ENCODE data around the gene DEFB112. TPM values are rescaled to one million over a fixed set of nuclear protein-coding genes. Genes with fewer than 3 reads are reported as not detected.

DEFB112 gene
- total RNA-seq: not detected

- Histone ChIP-seq H3K4me1 (no peaks in the 10 kb centered on the region), H3K9me3 (no peaks in the 10 kb centered on the region), H3K27me3 (no peaks in the 10 kb centered on the region), H3K27ac (no peak within 1 kb of the TSS), H3K36me3 (no peaks in the 10 kb centered on the region), H3K4me3 (no peak within 1 kb of the TSS)
- no peak for DNase-seq (ENCODE audit: low spot score)
- TF ChIP-seq CTCF (IDR thresholded peaks at IDR 0.05): no peak
Measured at GRCh38 chr6:50049829-50050228, at the start of gene DEFB112. DEFB112 (minus strand) TSS chr6:50049929; CDS start chr6:50049869, 60 bp downstream.

GRCh38 chr6:50098641-50098993 lies 48.9 kb upstream of the DEFB112 start:
- no peak for TF ChIP-seq CTCF (IDR thresholded peaks at IDR 0.05)
- no peak overlapping the region for H3K4me3 ChIP-seq
- H3K27ac ChIP-seq: no peak overlapping the region
- DNase-seq (ENCODE audit: low spot score): no peak
- no peaks in the 10 kb centered on the region for H3K27me3 ChIP-seq
- no peaks in the 10 kb centered on the region for H3K4me1 ChIP-seq
- H3K36me3 ChIP-seq: no peaks in the 10 kb centered on the region
- no peaks in the 10 kb centered on the region for H3K9me3 ChIP-seq

GRCh38 chr6:50097966-50098640 lies 48.4 kb upstream of the DEFB112 start:
- H3K4me1 ChIP-seq: no peaks in the 10 kb centered on the region
- DNase-seq (ENCODE audit: low spot score): no peak
- no peak for TF ChIP-seq CTCF (IDR thresholded peaks at IDR 0.05)
- H3K27ac ChIP-seq: no peak overlapping the region
- no peak overlapping the region for H3K4me3 ChIP-seq
- no peaks in the 10 kb centered on the region for H3K9me3 ChIP-seq
- no peaks in the 10 kb centered on the region for H3K27me3 ChIP-seq
- H3K36me3 ChIP-seq: no peaks in the 10 kb centered on the region

- H3K4me3 ChIP-seq: no peak overlapping the region
- no peaks in the 10 kb centered on the region for H3K4me1 ChIP-seq
- no peak for DNase-seq (ENCODE audit: low spot score)
- H3K36me3 ChIP-seq: no peaks in the 10 kb centered on the region
- TF ChIP-seq CTCF (IDR thresholded peaks at IDR 0.05): no peak
- no peak overlapping the region for H3K27ac ChIP-seq
- no peaks in the 10 kb centered on the region for H3K9me3 ChIP-seq
- no peaks in the 10 kb centered on the region for H3K27me3 ChIP-seq
Measured at GRCh38 chr6:50096296-50096695, 46.6 kb upstream of the DEFB112 start.

- no peak overlapping the region for H3K27ac ChIP-seq
- no peaks in the 10 kb centered on the region for H3K36me3 ChIP-seq
- no peak for TF ChIP-seq CTCF (IDR thresholded peaks at IDR 0.05)
- DNase-seq (ENCODE audit: low spot score): no peak
- H3K4me3 ChIP-seq: no peak overlapping the region
- H3K27me3 ChIP-seq: no peaks in the 10 kb centered on the region
- no peaks in the 10 kb centered on the region for H3K4me1 ChIP-seq
- no peaks in the 10 kb centered on the region for H3K9me3 ChIP-seq
Measured at GRCh38 chr6:50093938-50094272, 44.2 kb upstream of the DEFB112 start.
